ENCODE measurements around the gene TNFRSF13B.

GRCh38 chr17:16989230-16989952 is 17.5 kb upstream of the TNFRSF13B start:
- TF ChIP-seq, protein P1, sequence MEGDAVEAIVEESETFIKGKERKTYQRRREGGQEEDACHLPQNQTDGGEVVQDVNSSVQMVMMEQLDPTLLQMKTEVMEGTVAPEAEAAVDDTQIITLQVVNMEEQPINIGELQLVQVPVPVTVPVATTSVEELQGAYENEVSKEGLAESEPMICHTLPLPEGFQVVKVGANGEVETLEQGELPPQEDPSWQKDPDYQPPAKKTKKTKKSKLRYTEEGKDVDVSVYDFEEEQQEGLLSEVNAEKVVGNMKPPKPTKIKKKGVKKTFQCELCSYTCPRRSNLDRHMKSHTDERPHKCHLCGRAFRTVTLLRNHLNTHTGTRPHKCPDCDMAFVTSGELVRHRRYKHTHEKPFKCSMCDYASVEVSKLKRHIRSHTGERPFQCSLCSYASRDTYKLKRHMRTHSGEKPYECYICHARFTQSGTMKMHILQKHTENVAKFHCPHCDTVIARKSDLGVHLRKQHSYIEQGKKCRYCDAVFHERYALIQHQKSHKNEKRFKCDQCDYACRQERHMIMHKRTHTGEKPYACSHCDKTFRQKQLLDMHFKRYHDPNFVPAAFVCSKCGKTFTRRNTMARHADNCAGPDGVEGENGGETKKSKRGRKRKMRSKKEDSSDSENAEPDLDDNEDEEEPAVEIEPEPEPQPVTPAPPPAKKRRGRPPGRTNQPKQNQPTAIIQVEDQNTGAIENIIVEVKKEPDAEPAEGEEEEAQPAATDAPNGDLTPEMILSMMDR (conservative IDR thresholded peaks at IDR 0.05; ENCODE audit: low read depth, low read length), result no peak
- TF ChIP-seq EZH2phosphoT487 (IDR thresholded peaks at IDR 0.05; ENCODE audit: borderline replicate concordance, low read length) (no peak), EZH2 (IDR thresholded peaks at IDR 0.05; ENCODE audit: low read length, unreplicated experiment) (no peak)
